ENCODE measurements around the gene THAP7. TPM values are rescaled to one million over a fixed set of nuclear protein-coding genes. Genes with fewer than 3 reads are reported as not detected.

The THAP7 gene
- total and polyA plus RNA-seq, 9 of the 15 experiments (the other 6 are each of a cell fraction or from before 2014, with no cell fraction given): 7.9 to 263 (median 84.1) TPM

GRCh38 chr22:21032037-21032867 is 30.3 kb upstream of the THAP7 start, which contains the start of gene SLC7A4 (continued):
- no peak for TF ChIP-seq ZBTB40 (IDR thresholded peaks at IDR 0.05)
- no peak for TF ChIP-seq ZBTB40 (CRISPR knock-in tag; IDR thresholded peaks at IDR 0.05)
- TF ChIP-seq TGIF2 (CRISPR knock-in tag; IDR thresholded peaks at IDR 0.05): no peak
- no peak for TF ChIP-seq THRA (IDR thresholded peaks at IDR 0.05)
- TF ChIP-seq FOXK1 (CRISPR knock-in tag; IDR thresholded peaks at IDR 0.05; ENCODE audit: borderline replicate concordance): no peak
- TF ChIP-seq RFX1 (IDR thresholded peaks at IDR 0.05): no peak
- TF ChIP-seq GTF3C2 (IDR thresholded peaks at IDR 0.05; ENCODE audit: borderline replicate concordance, extremely low read depth, insufficient read length): no peak
- no peak for TF ChIP-seq PATZ1 (CRISPR knock-in tag; IDR thresholded peaks at IDR 0.05; ENCODE audit: borderline replicate concordance)
- TF ChIP-seq BDP1 (IDR thresholded peaks at IDR 0.05; ENCODE audit: insufficient read depth, insufficient read length): no peak
- no peak for TF ChIP-seq MYBL2 (IDR thresholded peaks at IDR 0.05; ENCODE audit: low read depth)
- no peak for TF ChIP-seq MYBL2 (CRISPR knock-in tag; IDR thresholded peaks at IDR 0.05; ENCODE audit: borderline replicate concordance)
